Peyer's patch (tissue), 4 donors: Measurements from ENCODE around the gene COL17A1. TPM values are rescaled to one million over a fixed set of nuclear protein-coding genes. Genes with fewer than 3 reads are reported as not detected.

Experiments used
- DNase-seq, 3 donors: peaks; one replicate each; pipeline ENCODE4 v3.0.0-alpha.2; 2017 to 2019
- H3K27ac ChIP-seq, 4 donors: fragments of 200-600 bp; sonication (generic); one replicate each; pipeline ENCODE4 v1.5.1; 2016 to 2019
- H3K27me3 ChIP-seq, 2 donors: fragments of 200-600 bp; sonication (generic); one replicate each; pipeline ENCODE4 v1.5.1; 2019
- H3K36me3 ChIP-seq, 3 donors: fragments of 200-600 bp; sonication (generic); one replicate each; pipeline ENCODE4 v1.5.1; 2016 to 2019
- H3K4me1 ChIP-seq, 4 donors: fragments of 200-600 bp; sonication (generic); one replicate each; pipeline ENCODE4 v1.5.1; 2016 to 2019
- H3K4me3 ChIP-seq, 4 donors: fragments of 200-600 bp; sonication (generic); 1 replicate in 3 of 4; 2 replicates in 1 of 4; pipeline ENCODE4 v1.5.1; 2016 to 2019; ENCODE audit warnings: mild to moderate bottlenecking in 1 of 4
- H3K9me3 ChIP-seq, 4 donors: fragments of 200-600 bp; sonication (generic); one replicate each; pipeline ENCODE4 v1.5.1; 2016 to 2019; ENCODE audit warnings: mild to moderate bottlenecking in 1 of 4
- POLR2A ChIP-seq, 2 donors: fragments of 450-650 bp; IDR thresholded peaks; one replicate each; pipeline ENCODE4 v1.5.1; 2017; ENCODE audit warnings: antibody characterized with exemption in 2 of 2, mild to moderate bottlenecking in 2 of 2, moderate library complexity in 2 of 2
- total RNA-seq, 4 donors: library from RNA; depleted of rRNA; stranded (reverse); fragments of >200 nt; gene quantifications; one replicate each; pipeline ENCODE4 v1.1.0, GENCODE V29; 2016
- TF ChIP-seq, protein P1 (sequence below), 6 experiments: fragments of 450-650 bp in 4 of 6; fragments of 200-600 bp in 2 of 6; sonication (generic) in 1 of 6; IDR thresholded peaks; one replicate each; pipeline ENCODE4 v1.5.1; 2017 to 2019; ENCODE audit warnings: antibody characterized with exemption in 6 of 6, mild to moderate bottlenecking in 3 of 6, moderate library complexity in 1 of 6

COL17A1 gene
- total RNA-seq, 4 donors from 2014 or later: 4.1 to 240 (median 97.1) TPM

GRCh38 chr10:104098358-104098925 is 12.8 kb upstream of the COL17A1 start:
- no peaks in the 10 kb centered on the region for H3K36me3 ChIP-seq
- peaks cover 0 to 5% (median 0%) of the 10 kb centered on the region in 4 donors for H3K9me3 ChIP-seq
- no peak overlapping the region for H3K4me3 ChIP-seq
- no peaks in the 10 kb centered on the region for H3K4me1 ChIP-seq
- DNase-seq: no peak
- TF ChIP-seq, protein P1, sequence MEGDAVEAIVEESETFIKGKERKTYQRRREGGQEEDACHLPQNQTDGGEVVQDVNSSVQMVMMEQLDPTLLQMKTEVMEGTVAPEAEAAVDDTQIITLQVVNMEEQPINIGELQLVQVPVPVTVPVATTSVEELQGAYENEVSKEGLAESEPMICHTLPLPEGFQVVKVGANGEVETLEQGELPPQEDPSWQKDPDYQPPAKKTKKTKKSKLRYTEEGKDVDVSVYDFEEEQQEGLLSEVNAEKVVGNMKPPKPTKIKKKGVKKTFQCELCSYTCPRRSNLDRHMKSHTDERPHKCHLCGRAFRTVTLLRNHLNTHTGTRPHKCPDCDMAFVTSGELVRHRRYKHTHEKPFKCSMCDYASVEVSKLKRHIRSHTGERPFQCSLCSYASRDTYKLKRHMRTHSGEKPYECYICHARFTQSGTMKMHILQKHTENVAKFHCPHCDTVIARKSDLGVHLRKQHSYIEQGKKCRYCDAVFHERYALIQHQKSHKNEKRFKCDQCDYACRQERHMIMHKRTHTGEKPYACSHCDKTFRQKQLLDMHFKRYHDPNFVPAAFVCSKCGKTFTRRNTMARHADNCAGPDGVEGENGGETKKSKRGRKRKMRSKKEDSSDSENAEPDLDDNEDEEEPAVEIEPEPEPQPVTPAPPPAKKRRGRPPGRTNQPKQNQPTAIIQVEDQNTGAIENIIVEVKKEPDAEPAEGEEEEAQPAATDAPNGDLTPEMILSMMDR (IDR thresholded peaks at IDR 0.05): no peak
- TF ChIP-seq POLR2A (IDR thresholded peaks at IDR 0.05): no peak
- H3K27ac ChIP-seq: no peak overlapping the region
- no peaks in the 10 kb centered on the region for H3K27me3 ChIP-seq

- Histone ChIP-seq H3K4me1 (no peaks in the 10 kb centered on the region), H3K4me3 (no peak overlapping the region), H3K27ac (no peak overlapping the region), H3K9me3 (peaks cover 0 to 5% (median 0%) of the 10 kb centered on the region in 4 donors), H3K36me3 (no peaks in the 10 kb centered on the region), H3K27me3 (no peaks in the 10 kb centered on the region)
- DNase-seq: no peak
- TF ChIP-seq, protein P1 (IDR thresholded peaks at IDR 0.05): no peak
- TF ChIP-seq POLR2A (IDR thresholded peaks at IDR 0.05): no peak
Observed at GRCh38 chr10:104096692-104097091, 11.0 kb upstream of the COL17A1 start.

GRCh38 chr10:104092749-104093148 is 7.1 kb upstream of the COL17A1 start:
- no peaks in the 10 kb centered on the region for H3K4me1 ChIP-seq
- no peaks in the 10 kb centered on the region for H3K36me3 ChIP-seq
- peaks cover 0 to 5% (median 0%) of the 10 kb centered on the region in 4 donors for H3K9me3 ChIP-seq
- TF ChIP-seq, protein P1 (IDR thresholded peaks at IDR 0.05): no peak
- TF ChIP-seq POLR2A (IDR thresholded peaks at IDR 0.05): no peak
- DNase-seq: no peak
- H3K27me3 ChIP-seq: no peaks in the 10 kb centered on the region
- H3K27ac ChIP-seq: no peak overlapping the region
- H3K4me3 ChIP-seq: no peak overlapping the region

DNA sequence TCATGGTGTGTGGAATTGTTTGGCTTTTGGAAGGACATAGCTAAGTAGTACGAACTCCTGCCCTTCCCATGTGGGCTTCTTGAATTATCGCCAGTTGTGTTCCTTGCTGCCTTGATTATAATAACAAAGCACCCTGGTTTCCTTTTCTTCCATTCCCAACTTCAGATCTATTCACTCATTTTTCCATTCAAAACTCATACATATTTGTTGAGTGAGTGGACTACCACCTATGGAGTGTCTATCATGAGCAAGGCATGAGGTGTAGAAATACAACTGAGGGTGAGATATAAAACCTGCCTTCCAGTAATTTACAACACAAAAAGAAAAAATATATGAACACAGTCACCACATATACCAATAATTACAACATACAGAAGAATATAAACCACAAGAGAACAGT is 4.9 kb upstream of the COL17A1 start:
- no peak overlapping the region for H3K4me3 ChIP-seq
- TF ChIP-seq, protein P1 (IDR thresholded peaks at IDR 0.05): no peak
- no peak for TF ChIP-seq POLR2A (IDR thresholded peaks at IDR 0.05)
- no peaks in the 10 kb centered on the region for H3K4me1 ChIP-seq
- DNase-seq: no peak
- no peaks in the 10 kb centered on the region for H3K36me3 ChIP-seq
- H3K9me3 ChIP-seq: no peaks in the 10 kb centered on the region
- no peaks in the 10 kb centered on the region for H3K27me3 ChIP-seq
- no peak overlapping the region for H3K27ac ChIP-seq

DNA sequence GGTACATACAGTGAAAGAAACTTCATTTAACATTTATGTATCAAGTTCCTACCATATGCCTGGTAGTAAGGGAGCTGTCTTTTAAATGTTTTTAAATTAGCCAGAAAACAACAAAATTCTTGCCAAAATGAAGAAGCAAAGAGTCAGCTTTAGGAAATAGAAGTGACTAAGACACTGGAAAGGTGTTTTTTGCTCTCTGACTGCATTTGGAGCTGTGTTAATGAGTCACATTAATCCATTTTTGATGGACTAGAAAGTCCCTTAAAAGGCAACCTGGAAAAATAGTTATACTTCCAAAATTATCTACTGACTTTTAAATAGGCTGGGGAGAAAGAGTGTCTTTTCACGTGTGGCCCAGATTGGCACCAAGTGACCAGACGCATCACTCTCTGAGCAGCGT is 3.9 kb upstream of the COL17A1 start:
- Histone ChIP-seq H3K9me3 (no peaks in the 10 kb centered on the region), H3K27me3 (no peaks in the 10 kb centered on the region), H3K36me3 (no peaks in the 10 kb centered on the region), H3K4me3 (no peak overlapping the region), H3K27ac (no peak overlapping the region), H3K4me1 (no peaks in the 10 kb centered on the region)
- no peak for TF ChIP-seq POLR2A (IDR thresholded peaks at IDR 0.05)
- TF ChIP-seq, protein P1 (IDR thresholded peaks at IDR 0.05): no peak
- DNase-seq: no peak

DNA sequence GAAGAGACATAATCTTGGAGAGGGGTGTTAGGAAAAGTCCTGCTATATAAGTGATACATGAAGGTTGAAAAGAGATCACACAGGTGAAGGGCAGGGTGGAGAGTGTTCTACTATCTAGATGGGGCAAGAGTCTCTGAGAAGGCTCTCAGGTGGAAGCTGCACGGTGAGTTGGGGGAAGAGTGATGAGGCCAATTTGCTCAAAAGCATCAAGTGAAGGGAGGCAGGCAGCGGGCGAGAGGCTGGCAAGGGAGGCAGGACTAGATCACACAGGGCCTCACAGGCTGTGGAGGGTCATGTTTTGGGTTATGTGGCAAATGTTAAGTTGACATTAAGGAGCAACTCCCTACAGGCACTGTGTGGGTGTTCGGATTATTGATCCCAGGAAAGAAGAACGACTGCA is 2.6 kb upstream of the COL17A1 start:
- no peaks in the 10 kb centered on the region for H3K4me1 ChIP-seq
- no peak for TF ChIP-seq POLR2A (IDR thresholded peaks at IDR 0.05)
- TF ChIP-seq, protein P1 (IDR thresholded peaks at IDR 0.05): no peak

More for the DNA sequence above, 2.6 kb upstream of the COL17A1 start:
- no peak overlapping the region for H3K4me3 ChIP-seq
- H3K9me3 ChIP-seq: no peaks in the 10 kb centered on the region
- H3K36me3 ChIP-seq: no peaks in the 10 kb centered on the region
- no peak for DNase-seq
- H3K27ac ChIP-seq: no peak overlapping the region
- H3K27me3 ChIP-seq: no peaks in the 10 kb centered on the region
